DOHH2 (cell line): ENCODE measurements around the gene ADAMTS1.

Experiments
- H3F3A ChIP-seq: fragments of 200-600 bp; sonication (generic), shearing (Covaris generic); 2 replicates; pipeline ENCODE4 v1.6.0; 2016; ENCODE audit warnings: antibody characterized with exemption, mild to moderate bottlenecking; ENCODE audit not compliant: control insufficient read depth, insufficient read depth
- H3K27ac ChIP-seq: fragments of 200-600 bp; sonication (generic); 2 replicates; pipeline ENCODE4 v1.5.1; 2014; ENCODE audit warnings: low read depth, mild to moderate bottlenecking, low read length, moderate library complexity
- H3K27me3 ChIP-seq: fragments of 200-600 bp; sonication (generic); 2 replicates; pipeline ENCODE4 v1.6.1; 2014; ENCODE audit warnings: mild to moderate bottlenecking, low read length, mixed read lengths; ENCODE audit not compliant: control insufficient read depth
- H3K36me3 ChIP-seq: fragments of 200-600 bp; sonication (generic); 2 replicates; pipeline ENCODE4 v1.6.1; 2014; ENCODE audit warnings: mild to moderate bottlenecking, low read length, moderate library complexity, mixed read lengths; ENCODE audit not compliant: control insufficient read depth
- H3K4me1 ChIP-seq: fragments of 200-600 bp; sonication (generic); 2 replicates; pipeline ENCODE4 v1.6.1; 2014; ENCODE audit warnings: mild to moderate bottlenecking, low read length, mixed read lengths; ENCODE audit not compliant: control insufficient read depth
- H3K4me2 ChIP-seq: fragments of 200-600 bp; sonication (generic); 2 replicates; pipeline ENCODE4 v1.6.0; 2014; ENCODE audit warnings: mild to moderate bottlenecking, low read length, moderate library complexity
- H3K4me3 ChIP-seq: fragments of 200-600 bp; sonication (generic); 2 replicates; pipeline ENCODE4 v1.5.1; 2014; ENCODE audit warnings: mild to moderate bottlenecking, low read length, mixed read lengths
- H3K79me2 ChIP-seq: fragments of 200-600 bp; sonication (generic); 2 replicates; pipeline ENCODE4 v1.6.1; 2014; ENCODE audit warnings: mild to moderate bottlenecking, low read length, mixed read lengths; ENCODE audit not compliant: control insufficient read depth
- H3K9me2 ChIP-seq: fragments of 200-600 bp; sonication (generic); replicated peaks from 2 replicates; pipeline ENCODE4 v1.6.1; 2014; ENCODE audit warnings: mild to moderate bottlenecking, low read length, mixed read lengths; ENCODE audit not compliant: control insufficient read depth
- H3K9me3 ChIP-seq: fragments of 200-600 bp; sonication (generic); 2 replicates; pipeline ENCODE4 v1.6.1; 2014; ENCODE audit warnings: antibody characterized with exemption, low read length, mixed read lengths; ENCODE audit not compliant: control insufficient read depth, insufficient read depth
- H4K20me1 ChIP-seq: fragments of 200-600 bp; sonication (generic); 2 replicates; pipeline ENCODE4 v1.6.0; 2014; ENCODE audit warnings: low read depth, mild to moderate bottlenecking, antibody characterized with exemption, low read length, moderate library complexity; ENCODE audit not compliant: control insufficient read depth, insufficient read depth
- EZH2phosphoT487 ChIP-seq: fragments of 200-600 bp; sonication (generic); IDR thresholded peaks from 2 replicates; pipeline ENCODE4 v1.6.1; 2017; ENCODE audit warnings: borderline replicate concordance, mild to moderate bottlenecking, antibody characterized with exemption, low read length, moderate library complexity, mixed read lengths
- TF ChIP-seq, protein P1 (sequence below): fragments of 200-600 bp; sonication (generic); IDR thresholded peaks from one replicate; pipeline ENCODE4 v1.5.1; 2014; ENCODE audit warnings: antibody characterized with exemption, mild to moderate bottlenecking, low read depth, low read length; ENCODE audit not compliant: poor library complexity, severe bottlenecking

ADAMTS1 gene

GRCh38 chr21:26847002-26847401, 1.8 kb upstream of the ADAMTS1 start:
- Histone ChIP-seq H4K20me1 (no peaks in the 10 kb centered on the region), H3K36me3 (no peaks in the 10 kb centered on the region), H3K4me1 (no peaks in the 10 kb centered on the region), H3K9me3 (no peaks in the 10 kb centered on the region), H3K4me2 (no peak overlapping the region), H3K79me2 (no peaks in the 10 kb centered on the region), H3K4me3 (no peak overlapping the region), H3K9me2 (no peaks in the 10 kb centered on the region), H3K27ac (no peak overlapping the region), H3F3A (no peaks in the 10 kb centered on the region), H3K27me3 (no peaks in the 10 kb centered on the region)
- TF ChIP-seq, protein P1, sequence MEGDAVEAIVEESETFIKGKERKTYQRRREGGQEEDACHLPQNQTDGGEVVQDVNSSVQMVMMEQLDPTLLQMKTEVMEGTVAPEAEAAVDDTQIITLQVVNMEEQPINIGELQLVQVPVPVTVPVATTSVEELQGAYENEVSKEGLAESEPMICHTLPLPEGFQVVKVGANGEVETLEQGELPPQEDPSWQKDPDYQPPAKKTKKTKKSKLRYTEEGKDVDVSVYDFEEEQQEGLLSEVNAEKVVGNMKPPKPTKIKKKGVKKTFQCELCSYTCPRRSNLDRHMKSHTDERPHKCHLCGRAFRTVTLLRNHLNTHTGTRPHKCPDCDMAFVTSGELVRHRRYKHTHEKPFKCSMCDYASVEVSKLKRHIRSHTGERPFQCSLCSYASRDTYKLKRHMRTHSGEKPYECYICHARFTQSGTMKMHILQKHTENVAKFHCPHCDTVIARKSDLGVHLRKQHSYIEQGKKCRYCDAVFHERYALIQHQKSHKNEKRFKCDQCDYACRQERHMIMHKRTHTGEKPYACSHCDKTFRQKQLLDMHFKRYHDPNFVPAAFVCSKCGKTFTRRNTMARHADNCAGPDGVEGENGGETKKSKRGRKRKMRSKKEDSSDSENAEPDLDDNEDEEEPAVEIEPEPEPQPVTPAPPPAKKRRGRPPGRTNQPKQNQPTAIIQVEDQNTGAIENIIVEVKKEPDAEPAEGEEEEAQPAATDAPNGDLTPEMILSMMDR = no peak

- H4K20me1 ChIP-seq = no peaks in the 10 kb centered on the region
- H3K27ac ChIP-seq = no peak overlapping the region
- no peak overlapping the region for H3K4me3 ChIP-seq
- H3K4me2 ChIP-seq = no peak overlapping the region
- H3K4me1 ChIP-seq = no peaks in the 10 kb centered on the region
- no peaks in the 10 kb centered on the region for H3K9me3 ChIP-seq
- no peaks in the 10 kb centered on the region for H3K36me3 ChIP-seq
- H3K27me3 ChIP-seq = no peaks in the 10 kb centered on the region
- H3K9me2 ChIP-seq = no peaks in the 10 kb centered on the region
- H3F3A ChIP-seq = no peaks in the 10 kb centered on the region
- no peak for TF ChIP-seq EZH2phosphoT487
- TF ChIP-seq, protein P1 = no peak
- no peaks in the 10 kb centered on the region for H3K79me2 ChIP-seq
Observed at GRCh38 chr21:26846036-26846931, 1.1 kb upstream of the ADAMTS1 start.

DNA sequence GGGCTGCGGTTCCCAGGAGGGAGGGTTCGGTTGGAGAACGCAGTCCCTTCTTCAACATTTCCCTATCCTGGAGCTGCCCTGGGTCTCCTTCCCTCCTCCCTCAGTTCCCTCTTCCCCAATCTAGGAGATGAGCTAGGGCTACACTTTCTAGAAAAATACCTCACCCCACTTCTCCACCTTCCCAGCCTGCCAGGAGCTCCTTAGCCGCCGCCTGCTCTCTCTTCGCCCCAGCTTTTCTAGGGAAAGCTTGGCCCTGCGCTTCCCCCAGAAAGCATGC, 488 bp upstream of the ADAMTS1 start:
- H3K4me3 ChIP-seq = no peak overlapping the region
- no peaks in the 10 kb centered on the region for H3K4me1 ChIP-seq
- no peak overlapping the region for H3K27ac ChIP-seq
- TF ChIP-seq EZH2phosphoT487 = no peak
- TF ChIP-seq, protein P1 = no peak
- no peaks in the 10 kb centered on the region for H3K27me3 ChIP-seq
- H3K79me2 ChIP-seq = no peaks in the 10 kb centered on the region
- H4K20me1 ChIP-seq = no peaks in the 10 kb centered on the region
- H3K36me3 ChIP-seq = no peaks in the 10 kb centered on the region
- no peak overlapping the region for H3K4me2 ChIP-seq
- H3K9me2 ChIP-seq = no peaks in the 10 kb centered on the region
- H3K9me3 ChIP-seq = no peaks in the 10 kb centered on the region
- H3F3A ChIP-seq = no peaks in the 10 kb centered on the region
